T47D (cell line): ENCODE measurements around the gene MRTFB.

Source experiments
- DNase-seq, 2 experiments: peaks; one replicate each; pipeline versions ENCODE4 v3.0.0 to v3.0.0-alpha.2; 2011 to 2012; ENCODE audit warnings: low read depth in 1 of 2, low spot score in 1 of 2
- JUND ChIP-seq: IDR thresholded peaks from 2 replicates; pipeline ENCODE4 v1.6.1; 2012; ENCODE audit warnings: low read depth
- in situ Hi-C: cut with HindIII; loops from 2 replicates; pipeline ENCODE4 v1.10.0; 2016; ENCODE audit warnings: low sequenced_read_pairs, low pct_unique_long_range_greater_than_20kb

MRTFB gene

GRCh38 chr16:14244196-14245010 is 173.3 kb downstream of the MRTFB start:
- no peak for DNase-seq
- no peak for TF ChIP-seq JUND
- in situ Hi-C loops, result no loop called here

GRCh38 chr16:14248791-14249190 is 177.7 kb downstream of the MRTFB start:
- no peak for TF ChIP-seq JUND
- in situ Hi-C loops, result no loop called here

GRCh38 chr16:14249291-14250032 is 178.3 kb downstream of the MRTFB start:
- in situ Hi-C loops, result no loop called here
- TF ChIP-seq JUND, result no peak
- peak; percentile 9 to 55 for DNase-seq

More at GRCh38 chr16:14248791-14249190, 177.7 kb downstream of the MRTFB start:
- DNase-seq, result no peak

- in situ Hi-C loops, result no loop called here
- DNase-seq, result no peak
- TF ChIP-seq JUND, result no peak
Observed at GRCh38 chr16:14251419-14251818, 180.3 kb downstream of the MRTFB start.

- in situ Hi-C loops, result no loop called here
- DNase-seq, result no peak
- TF ChIP-seq JUND, result no peak
Observed at GRCh38 chr16:14252860-14253259, 181.7 kb downstream of the MRTFB start.

- in situ Hi-C loops, result no loop called here
- TF ChIP-seq JUND, result no peak
- no peak for DNase-seq
Observed at GRCh38 chr16:14263011-14263410, 191.9 kb downstream of the MRTFB start.

GRCh38 chr16:14263769-14264168 is 192.7 kb downstream of the MRTFB start:
- DNase-seq, result no peak
- no peak for TF ChIP-seq JUND
- in situ Hi-C loops, result no loop called here

- in situ Hi-C loops, result no loop called here
- DNase-seq, result no peak
- no peak for TF ChIP-seq JUND
Observed at GRCh38 chr16:14264327-14264943, 193.3 kb downstream of the MRTFB start.

GRCh38 chr16:14268073-14268472 is 197.0 kb downstream of the MRTFB start:
- TF ChIP-seq JUND, result no peak
- in situ Hi-C loops, result no loop called here
- no peak for DNase-seq

GRCh38 chr16:14275934-14276333 is 204.8 kb downstream of the MRTFB start:
- in situ Hi-C loops, result no loop called here
- DNase-seq, result no peak
- no peak for TF ChIP-seq JUND

GRCh38 chr16:14278749-14279148 is 207.6 kb downstream of the MRTFB start:
- no peak for TF ChIP-seq JUND
- DNase-seq, result no peak
- in situ Hi-C loops, result no loop called here

GRCh38 chr16:14280541-14280940 is 209.4 kb downstream of the MRTFB start:
- TF ChIP-seq JUND, result no peak
- in situ Hi-C loops, result no loop called here
- DNase-seq, result no peak

- in situ Hi-C loops, result no loop called here
- TF ChIP-seq JUND, result no peak
- no peak for DNase-seq
Observed at GRCh38 chr16:14283786-14284185, 212.7 kb downstream of the MRTFB start.
